GM19467 (cell line): ENCODE data around the gene HKDC1.
"Not testable (repeated sequence)": the region's sequence is repeated elsewhere in the genome, so short reads cannot be mapped to it uniquely, and the experiment has no call there.

Experiments
- ATAC-seq: cut with Tn5 transposase; IDR thresholded peaks from one replicate; pipeline ENCODE4 v1.9.1; 2021; ENCODE audit warnings: mild to moderate bottlenecking, moderate library complexity; ENCODE audit not compliant: unreplicated experiment

HKDC1 gene

GRCh38 chr10:69242040-69242851 lies 22.1 kb downstream of the HKDC1 start:
- ATAC-seq, result no peak

GRCh38 chr10:69242852-69243212 lies 22.7 kb downstream of the HKDC1 start:
- no peak for ATAC-seq

GRCh38 chr10:69243817-69244216 lies 23.7 kb downstream of the HKDC1 start:
- ATAC-seq, result no peak

- ATAC-seq, result no peak
Observed at GRCh38 chr10:69246036-69246435, 25.9 kb downstream of the HKDC1 start.

- ATAC-seq, result no peak
Observed at GRCh38 chr10:69246581-69247312, 26.6 kb downstream of the HKDC1 start.

- ATAC-seq, result no peak
Observed at GRCh38 chr10:69247313-69247710, 27.2 kb downstream of the HKDC1 start.

GRCh38 chr10:69248117-69248730 lies 28.1 kb downstream of the HKDC1 start:
- no peak for ATAC-seq

GRCh38 chr10:69250041-69250440 lies 29.9 kb downstream of the HKDC1 start:
- no peak for ATAC-seq

- ATAC-seq, result not testable (repeated sequence)
Observed at GRCh38 chr10:69251417-69251816, 31.3 kb downstream of the HKDC1 start.

GRCh38 chr10:69253171-69253570 lies 33.0 kb downstream of the HKDC1 start:
- no peak for ATAC-seq

- ATAC-seq, result no peak
Observed at GRCh38 chr10:69254877-69255276, 34.7 kb downstream of the HKDC1 start.

- ATAC-seq, result no peak
Observed at GRCh38 chr10:69259547-69260243, 39.6 kb downstream of the HKDC1 start.

GRCh38 chr10:69261184-69261583 lies 41.1 kb downstream of the HKDC1 start:
- no peak for ATAC-seq

GRCh38 chr10:69262292-69262751 lies 42.2 kb downstream of the HKDC1 start:
- no peak for ATAC-seq

GRCh38 chr10:69265521-69265920 lies 45.4 kb downstream of the HKDC1 start:
- ATAC-seq, result no peak

GRCh38 chr10:69268761-69269416 lies 48.8 kb downstream of the HKDC1 start:
- ATAC-seq, result no peak

- ATAC-seq, result no peak
Observed at GRCh38 chr10:69269761-69270160, 49.6 kb downstream of the HKDC1 start.

- no peak for ATAC-seq
Observed at GRCh38 chr10:69270990-69271389, 50.9 kb downstream of the HKDC1 start.

GRCh38 chr10:69272624-69273023 lies 52.5 kb downstream of the HKDC1 start:
- ATAC-seq, result no peak

GRCh38 chr10:69275444-69275843 lies 55.3 kb downstream of the HKDC1 start:
- ATAC-seq, result no peak

GRCh38 chr10:69276503-69276902 lies 56.4 kb downstream of the HKDC1 start:
- no peak for ATAC-seq
